ENCODE results near the gene VAC14. TPM values are rescaled to one million over a fixed set of nuclear protein-coding genes. Genes with fewer than 3 reads are reported as not detected.

VAC14 gene
- polyA plus RNA-seq, 2 of the 4 experiments (the other 2 are of a cell fraction), result 25.3 to 27.0 TPM

GRCh38 chr16:70650216-70650615 lies 150.7 kb downstream of the VAC14 start:
- Histone ChIP-seq H3K4me1 (no peaks in the 10 kb centered on the region; the same call in 2 of the 3 replicates), H3K9me3 (no peaks in the 10 kb centered on the region), H3K27ac (no peak overlapping the region), H3K4me2 (no peak overlapping the region), H3K4me3 (no peak overlapping the region)
- TF ChIP-seq KDM5A (IDR thresholded peaks at IDR 0.05) (no peak), ESRRA (IDR thresholded peaks at IDR 0.05; ENCODE audit: borderline replicate concordance, low read length) (no peak), POLR2AphosphoS2 (conservative IDR thresholded peaks at IDR 0.05; ENCODE audit: low read length) (no peak), RNF2 (IDR thresholded peaks at IDR 0.05; ENCODE audit: borderline replicate concordance, low read depth) (no peak), TP53 (CRISPR knock-in tag; IDR thresholded peaks at IDR 0.05) (no peak)
- TF ChIP-seq, protein P1, sequence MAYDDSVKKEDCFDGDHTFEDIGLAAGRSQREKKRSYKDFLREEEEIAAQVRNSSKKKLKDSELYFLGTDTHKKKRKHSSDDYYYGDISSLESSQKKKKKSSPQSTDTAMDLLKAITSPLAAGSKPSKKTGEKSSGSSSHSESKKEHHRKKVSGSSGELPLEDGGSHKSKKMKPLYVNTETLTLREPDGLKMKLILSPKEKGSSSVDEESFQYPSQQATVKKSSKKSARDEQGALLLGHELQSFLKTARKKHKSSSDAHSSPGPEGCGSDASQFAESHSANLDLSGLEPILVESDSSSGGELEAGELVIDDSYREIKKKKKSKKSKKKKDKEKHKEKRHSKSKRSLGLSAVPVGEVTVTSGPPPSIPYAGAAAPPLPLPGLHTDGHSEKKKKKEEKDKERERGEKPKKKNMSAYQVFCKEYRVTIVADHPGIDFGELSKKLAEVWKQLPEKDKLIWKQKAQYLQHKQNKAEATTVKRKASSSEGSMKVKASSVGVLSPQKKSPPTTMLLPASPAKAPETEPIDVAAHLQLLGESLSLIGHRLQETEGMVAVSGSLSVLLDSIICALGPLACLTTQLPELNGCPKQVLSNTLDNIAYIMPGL (CRISPR knock-in tag; IDR thresholded peaks at IDR 0.05; ENCODE audit: borderline replicate concordance), result no peak
- DNase-seq (ENCODE audit: low read depth in 1 of 2, low spot score in 1 of 2) (no peak), FAIRE-seq (no peak), ATAC-seq (no peak)
- ChIA-PET POLR2A (no interaction called here), CTCF (interaction anchor here (0.9 to 6.2 kb wide), 4 partner anchors 94 to 282 kb away, joined by 3 to 42 read pairs (median 3); no protein-coding TSS in a partner anchor)
- 73% methylated on average over 4 of the region's 4 CpGs for WGBS (ENCODE audit: missing lambda C conversion rate)

- H3K4me3 ChIP-seq, result no peak overlapping the region
- ChIA-PET CTCF (interaction anchor here (1.5 kb wide), 1 partner anchor 93 kb away, joined by 3 read pairs; no protein-coding TSS in a partner anchor), POLR2A (no interaction called here)
- H3K27ac ChIP-seq, result no peak overlapping the region
- H3K4me1 ChIP-seq, result no peaks in the 10 kb centered on the region; the same call in 2 of the 3 replicates
- WGBS (ENCODE audit: missing lambda C conversion rate), result 56% methylated on average over 7 of the region's 7 CpGs
- ATAC-seq (no peak), FAIRE-seq (no peak), DNase-seq (ENCODE audit: low read depth in 1 of 2, low spot score in 1 of 2) (no peak)
- H3K9me3 ChIP-seq, result no peaks in the 10 kb centered on the region
- no peak for TF ChIP-seq MYC (IDR thresholded peaks at IDR 0.05; ENCODE audit: borderline replicate concordance, low read length)
- TF ChIP-seq NFE2L2 (conservative IDR thresholded peaks at IDR 0.05; ENCODE audit: low read length), result no peak
- no peak overlapping the region for H3K4me2 ChIP-seq
Measured at GRCh38 chr16:70649300-70649699, 151.7 kb downstream of the VAC14 start.

- ChIA-PET POLR2A (no interaction called here), CTCF (no interaction called here)
- no peaks in the 10 kb centered on the region for H3K9me3 ChIP-seq
- no peak overlapping the region for H3K27ac ChIP-seq
- FAIRE-seq, result no peak
- ATAC-seq, result no peak
- no peak overlapping the region for H3K4me2 ChIP-seq
- WGBS (ENCODE audit: missing lambda C conversion rate), result 77% methylated on average over 6 of the region's 6 CpGs
- DNase-seq (ENCODE audit: low read depth in 1 of 2, low spot score in 1 of 2), result no peak
- TF ChIP-seq RARB (CRISPR knock-in tag; IDR thresholded peaks at IDR 0.05) (no peak), TP53 (CRISPR knock-in tag; IDR thresholded peaks at IDR 0.05) (no peak), MYC (IDR thresholded peaks at IDR 0.05; ENCODE audit: borderline replicate concordance, low read length) (no peak), RCOR1 (IDR thresholded peaks at IDR 0.05; ENCODE audit: low read depth, low read length) (no peak), SREBF2 (IDR thresholded peaks at IDR 0.05) (no peak), TFCP2L1 (CRISPR knock-in tag; IDR thresholded peaks at IDR 0.05) (no peak), FOSB (CRISPR knock-in tag; IDR thresholded peaks at IDR 0.05) (no peak), HOXB13 (CRISPR knock-in tag; IDR thresholded peaks at IDR 0.05; ENCODE audit: low read depth) (no peak), EHF (CRISPR knock-in tag; IDR thresholded peaks at IDR 0.05) (no peak), GATA3 (IDR thresholded peaks at IDR 0.05; ENCODE audit: borderline replicate concordance) (no peak)
- TF ChIP-seq, protein P2, sequence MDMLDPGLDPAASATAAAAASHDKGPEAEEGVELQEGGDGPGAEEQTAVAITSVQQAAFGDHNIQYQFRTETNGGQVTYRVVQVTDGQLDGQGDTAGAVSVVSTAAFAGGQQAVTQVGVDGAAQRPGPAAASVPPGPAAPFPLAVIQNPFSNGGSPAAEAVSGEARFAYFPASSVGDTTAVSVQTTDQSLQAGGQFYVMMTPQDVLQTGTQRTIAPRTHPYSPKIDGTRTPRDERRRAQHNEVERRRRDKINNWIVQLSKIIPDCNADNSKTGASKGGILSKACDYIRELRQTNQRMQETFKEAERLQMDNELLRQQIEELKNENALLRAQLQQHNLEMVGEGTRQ (IDR thresholded peaks at IDR 0.05), result no peak
- TF ChIP-seq, protein P1 (CRISPR knock-in tag; IDR thresholded peaks at IDR 0.05; ENCODE audit: borderline replicate concordance), result no peak
- TF ChIP-seq, protein P3, sequence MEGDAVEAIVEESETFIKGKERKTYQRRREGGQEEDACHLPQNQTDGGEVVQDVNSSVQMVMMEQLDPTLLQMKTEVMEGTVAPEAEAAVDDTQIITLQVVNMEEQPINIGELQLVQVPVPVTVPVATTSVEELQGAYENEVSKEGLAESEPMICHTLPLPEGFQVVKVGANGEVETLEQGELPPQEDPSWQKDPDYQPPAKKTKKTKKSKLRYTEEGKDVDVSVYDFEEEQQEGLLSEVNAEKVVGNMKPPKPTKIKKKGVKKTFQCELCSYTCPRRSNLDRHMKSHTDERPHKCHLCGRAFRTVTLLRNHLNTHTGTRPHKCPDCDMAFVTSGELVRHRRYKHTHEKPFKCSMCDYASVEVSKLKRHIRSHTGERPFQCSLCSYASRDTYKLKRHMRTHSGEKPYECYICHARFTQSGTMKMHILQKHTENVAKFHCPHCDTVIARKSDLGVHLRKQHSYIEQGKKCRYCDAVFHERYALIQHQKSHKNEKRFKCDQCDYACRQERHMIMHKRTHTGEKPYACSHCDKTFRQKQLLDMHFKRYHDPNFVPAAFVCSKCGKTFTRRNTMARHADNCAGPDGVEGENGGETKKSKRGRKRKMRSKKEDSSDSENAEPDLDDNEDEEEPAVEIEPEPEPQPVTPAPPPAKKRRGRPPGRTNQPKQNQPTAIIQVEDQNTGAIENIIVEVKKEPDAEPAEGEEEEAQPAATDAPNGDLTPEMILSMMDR (IDR thresholded peaks at IDR 0.05), result no peak
- TF ChIP-seq, protein P4, sequence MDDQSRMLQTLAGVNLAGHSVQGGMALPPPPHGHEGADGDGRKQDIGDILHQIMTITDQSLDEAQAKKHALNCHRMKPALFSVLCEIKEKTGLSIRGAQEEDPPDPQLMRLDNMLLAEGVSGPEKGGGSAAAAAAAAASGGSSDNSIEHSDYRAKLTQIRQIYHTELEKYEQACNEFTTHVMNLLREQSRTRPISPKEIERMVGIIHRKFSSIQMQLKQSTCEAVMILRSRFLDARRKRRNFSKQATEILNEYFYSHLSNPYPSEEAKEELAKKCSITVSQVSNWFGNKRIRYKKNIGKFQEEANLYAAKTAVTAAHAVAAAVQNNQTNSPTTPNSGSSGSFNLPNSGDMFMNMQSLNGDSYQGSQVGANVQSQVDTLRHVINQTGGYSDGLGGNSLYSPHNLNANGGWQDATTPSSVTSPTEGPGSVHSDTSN (IDR thresholded peaks at IDR 0.05), result no peak
- H3K4me3 ChIP-seq, result no peak overlapping the region
- no peaks in the 10 kb centered on the region; the same call in 2 of the 3 replicates for H3K4me1 ChIP-seq
Measured at GRCh38 chr16:70648606-70649005, 152.4 kb downstream of the VAC14 start.

Data from A549 (cell line).